HEK293T (cell line): ENCODE results near the gene LUC7L.
"Not testable (repeated sequence)": the region's sequence is repeated elsewhere in the genome, so short reads cannot be mapped to it uniquely, and the experiment has no call there.

ENCODE experiments used
- ARNT ChIP-seq: fragments of 450-650 bp; IDR thresholded peaks from 2 replicates; pipeline ENCODE4 v1.6.1; 2017; ENCODE audit warnings: mild to moderate bottlenecking
- BHLHE40 ChIP-seq: fragments of 450-650 bp; IDR thresholded peaks from 2 replicates; pipeline ENCODE4 v1.6.1; 2016; ENCODE audit warnings: mild to moderate bottlenecking, moderate library complexity, borderline replicate concordance
- FOXM1 ChIP-seq: fragments of 450-650 bp; IDR thresholded peaks from 2 replicates; pipeline ENCODE4 v1.6.1; 2017; ENCODE audit warnings: mild to moderate bottlenecking, borderline replicate concordance
- SUZ12 ChIP-seq: fragments of 450-650 bp; IDR thresholded peaks from 2 replicates; pipeline ENCODE4 v1.6.1; 2016; ENCODE audit warnings: mild to moderate bottlenecking
- TF ChIP-seq, protein P1 (sequence below): fragments of 450-650 bp; IDR thresholded peaks from 2 replicates; pipeline ENCODE4 v1.6.1; 2016

DNA sequence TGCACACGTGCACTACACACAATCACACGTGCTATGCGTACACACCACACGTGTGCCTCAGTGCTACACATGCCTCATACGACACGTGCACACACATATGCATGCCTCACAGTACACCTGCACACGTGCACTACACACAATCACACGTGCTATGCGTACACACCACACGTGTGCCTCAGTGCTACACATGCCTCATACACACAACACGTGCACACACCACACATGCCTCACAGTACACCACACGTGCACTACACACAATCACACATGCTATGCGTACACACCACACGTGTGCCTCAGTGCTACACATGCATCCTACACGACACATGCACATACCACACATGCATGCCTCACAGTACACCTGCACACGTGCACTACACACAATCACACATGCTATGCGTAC lies 38.3 kb upstream of the LUC7L start:
- TF ChIP-seq SUZ12, BHLHE40, FOXM1, ARNT: not testable (repeated sequence)
- TF ChIP-seq, protein P1, sequence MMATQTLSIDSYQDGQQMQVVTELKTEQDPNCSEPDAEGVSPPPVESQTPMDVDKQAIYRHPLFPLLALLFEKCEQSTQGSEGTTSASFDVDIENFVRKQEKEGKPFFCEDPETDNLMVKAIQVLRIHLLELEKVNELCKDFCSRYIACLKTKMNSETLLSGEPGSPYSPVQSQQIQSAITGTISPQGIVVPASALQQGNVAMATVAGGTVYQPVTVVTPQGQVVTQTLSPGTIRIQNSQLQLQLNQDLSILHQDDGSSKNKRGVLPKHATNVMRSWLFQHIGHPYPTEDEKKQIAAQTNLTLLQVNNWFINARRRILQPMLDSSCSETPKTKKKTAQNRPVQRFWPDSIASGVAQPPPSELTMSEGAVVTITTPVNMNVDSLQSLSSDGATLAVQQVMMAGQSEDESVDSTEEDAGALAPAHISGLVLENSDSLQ: not testable (repeated sequence)
